ENCODE results near the gene KCNJ13.

- TF ChIP-seq, protein P1, sequence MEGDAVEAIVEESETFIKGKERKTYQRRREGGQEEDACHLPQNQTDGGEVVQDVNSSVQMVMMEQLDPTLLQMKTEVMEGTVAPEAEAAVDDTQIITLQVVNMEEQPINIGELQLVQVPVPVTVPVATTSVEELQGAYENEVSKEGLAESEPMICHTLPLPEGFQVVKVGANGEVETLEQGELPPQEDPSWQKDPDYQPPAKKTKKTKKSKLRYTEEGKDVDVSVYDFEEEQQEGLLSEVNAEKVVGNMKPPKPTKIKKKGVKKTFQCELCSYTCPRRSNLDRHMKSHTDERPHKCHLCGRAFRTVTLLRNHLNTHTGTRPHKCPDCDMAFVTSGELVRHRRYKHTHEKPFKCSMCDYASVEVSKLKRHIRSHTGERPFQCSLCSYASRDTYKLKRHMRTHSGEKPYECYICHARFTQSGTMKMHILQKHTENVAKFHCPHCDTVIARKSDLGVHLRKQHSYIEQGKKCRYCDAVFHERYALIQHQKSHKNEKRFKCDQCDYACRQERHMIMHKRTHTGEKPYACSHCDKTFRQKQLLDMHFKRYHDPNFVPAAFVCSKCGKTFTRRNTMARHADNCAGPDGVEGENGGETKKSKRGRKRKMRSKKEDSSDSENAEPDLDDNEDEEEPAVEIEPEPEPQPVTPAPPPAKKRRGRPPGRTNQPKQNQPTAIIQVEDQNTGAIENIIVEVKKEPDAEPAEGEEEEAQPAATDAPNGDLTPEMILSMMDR (IDR thresholded peaks at IDR 0.05; ENCODE audit: low read length) = no peak
- TF ChIP-seq EZH2 (optimal IDR thresholded peaks at IDR 0.05; ENCODE audit: low read depth, low read length) (no peak), EZH2phosphoT487 (IDR thresholded peaks at IDR 0.05; ENCODE audit: low read length) (no peak)
Observed at GRCh38 chr2:232744963-232745362, 31.4 kb downstream of the KCNJ13 start.
